IMR-90 (cell line): ENCODE data around the gene ST6GALNAC2.
"Not testable (repeated sequence)": the region's sequence is repeated elsewhere in the genome, so short reads cannot be mapped to it uniquely, and the experiment has no call there.

Experiments used
- BHLHE40 ChIP-seq: fragments of 150-350 bp; IDR thresholded peaks from 2 replicates; pipeline ENCODE4 v1.6.1; 2016; ENCODE audit warnings: mild to moderate bottlenecking, low read depth, low read length
- CEBPB ChIP-seq: IDR thresholded peaks from 2 replicates; pipeline ENCODE4 v1.6.1; 2012; ENCODE audit warnings: low read depth, low read length, improper control_type of control experiment
- CTCF ChIP-seq: conservative IDR thresholded peaks from 2 replicates; pipeline ENCODE4 v1.5.1; 2012; ENCODE audit warnings: mild to moderate bottlenecking, low read depth, low read length, improper control_type of control experiment
- ELK1 ChIP-seq: fragments of 150-350 bp; IDR thresholded peaks from 2 replicates; pipeline ENCODE4 v1.6.1; 2016; ENCODE audit warnings: low read depth, mild to moderate bottlenecking, low read length, moderate library complexity, borderline replicate concordance
- FOS ChIP-seq: fragments of 150-350 bp; IDR thresholded peaks from 2 replicates; pipeline ENCODE4 v1.6.1; 2016; ENCODE audit warnings: low read depth, low read length
- MAFK ChIP-seq: IDR thresholded peaks from 2 replicates; pipeline ENCODE4 v1.6.1; 2012; ENCODE audit warnings: low read depth, low read length, improper control_type of control experiment
- MAZ ChIP-seq: IDR thresholded peaks from 2 replicates; pipeline ENCODE4 v1.6.1; 2012; ENCODE audit warnings: low read depth, mild to moderate bottlenecking, low read length, improper control_type of control experiment, moderate library complexity, borderline replicate concordance
- NFE2L2 ChIP-seq: fragments of 150-350 bp; IDR thresholded peaks from 2 replicates; pipeline ENCODE4 v1.6.1; 2016; ENCODE audit warnings: low read depth, mild to moderate bottlenecking, low read length
- POLR2A ChIP-seq: IDR thresholded peaks from 2 replicates; pipeline ENCODE4 v1.6.1; 2012; ENCODE audit warnings: mild to moderate bottlenecking, low read depth, low read length
- RFX5 ChIP-seq: IDR thresholded peaks from 2 replicates; pipeline ENCODE4 v1.8.0; 2012; ENCODE audit warnings: low read depth, mild to moderate bottlenecking, low read length, moderate library complexity
- TF ChIP-seq, protein P1 (sequence below): fragments of 150-350 bp; IDR thresholded peaks from 2 replicates; pipeline ENCODE4 v1.6.1; 2017; ENCODE audit warnings: mild to moderate bottlenecking, antibody characterized with exemption, low read length, low read depth

GRCh38 chr17:76533640-76534359 lies 51.9 kb downstream of the ST6GALNAC2 start:
- not testable (repeated sequence) for TF ChIP-seq CTCF, RFX5, BHLHE40, FOS, MAZ, ELK1, NFE2L2, MAFK, POLR2A, CEBPB
- TF ChIP-seq, protein P1, sequence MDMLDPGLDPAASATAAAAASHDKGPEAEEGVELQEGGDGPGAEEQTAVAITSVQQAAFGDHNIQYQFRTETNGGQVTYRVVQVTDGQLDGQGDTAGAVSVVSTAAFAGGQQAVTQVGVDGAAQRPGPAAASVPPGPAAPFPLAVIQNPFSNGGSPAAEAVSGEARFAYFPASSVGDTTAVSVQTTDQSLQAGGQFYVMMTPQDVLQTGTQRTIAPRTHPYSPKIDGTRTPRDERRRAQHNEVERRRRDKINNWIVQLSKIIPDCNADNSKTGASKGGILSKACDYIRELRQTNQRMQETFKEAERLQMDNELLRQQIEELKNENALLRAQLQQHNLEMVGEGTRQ = not testable (repeated sequence)
